GM12878 (cell line): ENCODE data around the gene SLC16A6. TPM values are rescaled to one million over a fixed set of nuclear protein-coding genes. Genes with fewer than 3 reads are reported as not detected.
A peak's percentile ranks its signal among the peaks of the same experiment; 100 is the strongest.

Experiments
- BACH1 ChIP-seq: fragments of 450-650 bp; IDR thresholded peaks from 2 replicates; pipeline ENCODE4 v1.6.1; 2017; ENCODE audit warnings: mild to moderate bottlenecking, borderline replicate concordance
- BCL11A ChIP-seq: IDR thresholded peaks from 2 replicates; pipeline ENCODE4 v1.6.1; 2011; ENCODE audit warnings: low read depth, low read length
- BHLHE40 ChIP-seq, 2 experiments: fragments of 450-650 bp in 1 of 2; IDR thresholded peaks; 2 replicates each; pipeline ENCODE4 v1.6.1; 2011 to 2017; ENCODE audit warnings: low read depth in 2 of 2, borderline replicate concordance in 1 of 2, improper control_type of control experiment in 1 of 2, low read length in 1 of 2, mild to moderate bottlenecking in 1 of 2
- CREM ChIP-seq: IDR thresholded peaks from 2 replicates; pipeline ENCODE4 v1.6.1; 2014; ENCODE audit warnings: antibody characterized with exemption, low read depth
- DPF2 ChIP-seq: fragments of 450-650 bp; IDR thresholded peaks from 2 replicates; pipeline ENCODE4 v1.6.1; 2017; ENCODE audit warnings: mild to moderate bottlenecking
- EP300 ChIP-seq, 2 experiments: fragments of 150-350 bp in 1 of 2; IDR thresholded peaks; 2 replicates each; pipeline ENCODE4 v1.6.1; 2011 to 2012; ENCODE audit warnings: low read depth in 2 of 2, low read length in 2 of 2, borderline replicate concordance in 1 of 2, improper control_type of control experiment in 1 of 2, inconsistent platforms in 1 of 2; ENCODE audit not compliant: control insufficient read depth in 1 of 2
- IKZF1 ChIP-seq: fragments of 450-650 bp; conservative IDR thresholded peaks from 2 replicates; pipeline ENCODE4 v1.6.1; 2017; ENCODE audit warnings: antibody characterized with exemption, mild to moderate bottlenecking
- IRF4 ChIP-seq: IDR thresholded peaks from 2 replicates; pipeline ENCODE4 v1.6.1; 2011; ENCODE audit warnings: low read depth, low read length
- NFIC ChIP-seq: IDR thresholded peaks from 2 replicates; pipeline ENCODE4 v1.6.1; 2012; ENCODE audit warnings: low read depth, mild to moderate bottlenecking, inconsistent platforms, low read length, moderate library complexity
- NR2F1 ChIP-seq: fragments of 450-650 bp; conservative IDR thresholded peaks from 2 replicates; pipeline ENCODE4 v1.6.1; 2017; ENCODE audit warnings: mild to moderate bottlenecking
- PAX5 ChIP-seq: IDR thresholded peaks from 2 replicates; pipeline ENCODE4 v1.6.1; 2011; ENCODE audit warnings: low read depth, low read length, borderline replicate concordance
- POLR2A ChIP-seq: IDR thresholded peaks from 2 replicates; pipeline ENCODE4 v1.6.1; 2011; ENCODE audit warnings: low read depth, mild to moderate bottlenecking, low read length
- POLR2AphosphoS5 ChIP-seq: IDR thresholded peaks from 2 replicates; pipeline ENCODE4 v1.6.1; 2011; ENCODE audit warnings: mild to moderate bottlenecking, low read length, inconsistent platforms
- RAD51 ChIP-seq: fragments of 450-650 bp; IDR thresholded peaks from 2 replicates; pipeline ENCODE4 v1.6.1; 2016; ENCODE audit warnings: moderate library complexity, mild to moderate bottlenecking, inconsistent platforms
- RBBP5 ChIP-seq: fragments of 200-600 bp; sonication (generic); conservative IDR thresholded peaks from 2 replicates; pipeline ENCODE4 v1.6.1; 2016
- SKIL ChIP-seq: fragments of 450-650 bp; IDR thresholded peaks from 2 replicates; pipeline ENCODE4 v1.6.1; 2017; ENCODE audit warnings: mild to moderate bottlenecking, low read depth, inconsistent platforms; ENCODE audit not compliant: poor library complexity, severe bottlenecking
- SMARCA5 ChIP-seq: fragments of 450-650 bp; IDR thresholded peaks from 2 replicates; pipeline ENCODE4 v1.6.1; 2017; ENCODE audit warnings: mild to moderate bottlenecking
- ZBED1 ChIP-seq: IDR thresholded peaks from 2 replicates; pipeline ENCODE4 v1.6.1; 2016; ENCODE audit warnings: borderline replicate concordance
- ZNF687 ChIP-seq: fragments of 450-650 bp; IDR thresholded peaks from 2 replicates; pipeline ENCODE4 v1.6.1; 2017; ENCODE audit warnings: mild to moderate bottlenecking, moderate library complexity
- polyA plus RNA-seq, 11 experiments: library from polyadenylated mRNA; depleted of rRNA in 4 of 11; unstranded in 6 of 11; stranded (reverse) in 5 of 11; fragments of >200 nt; fragmentation: Nextera tagmentation in 4 of 11; fragmentation: Illumina TruSeq in 1 of 11; extraction: Ambion mirVana in 4 of 11; extraction: Trizol in 1 of 11; gene quantifications; 1 replicate in 1 of 11; 2 replicates in 10 of 11; pipeline versions ENCODE4 v1.2.1 to v1.2.3, GENCODE V29; 2011 to 2016; ENCODE audit warnings: inconsistent platforms in 2 of 11, missing spikeins in 2 of 11, low read depth in 1 of 11
- total RNA-seq, 4 experiments: library from RNA; depleted of rRNA in 3 of 4; stranded (reverse); fragments of >200 nt in 3 of 4; fragmentation: Illumina TruSeq in 1 of 4; extraction: Trizol in 1 of 4; gene quantifications; 2 replicates each; pipeline versions ENCODE4 v1.2.1 to v1.2.3, GENCODE V29; 2013 to 2021
- TF ChIP-seq, protein P1 (sequence below): IDR thresholded peaks from 2 replicates; pipeline ENCODE4 v1.6.1; 2012; ENCODE audit warnings: low read length, inconsistent platforms
- TF ChIP-seq, protein P2 (sequence below): fragments of 450-650 bp; IDR thresholded peaks from 2 replicates; pipeline ENCODE4 v1.6.1; 2017; ENCODE audit warnings: low read depth, mild to moderate bottlenecking, moderate library complexity

Gene SLC16A6
- total and polyA plus RNA-seq, 10 of the 15 experiments (the other 5 are each of a cell fraction or from before 2014, with no cell fraction given) = 2.4 to 8.8 (median 6.0) TPM

DNA sequence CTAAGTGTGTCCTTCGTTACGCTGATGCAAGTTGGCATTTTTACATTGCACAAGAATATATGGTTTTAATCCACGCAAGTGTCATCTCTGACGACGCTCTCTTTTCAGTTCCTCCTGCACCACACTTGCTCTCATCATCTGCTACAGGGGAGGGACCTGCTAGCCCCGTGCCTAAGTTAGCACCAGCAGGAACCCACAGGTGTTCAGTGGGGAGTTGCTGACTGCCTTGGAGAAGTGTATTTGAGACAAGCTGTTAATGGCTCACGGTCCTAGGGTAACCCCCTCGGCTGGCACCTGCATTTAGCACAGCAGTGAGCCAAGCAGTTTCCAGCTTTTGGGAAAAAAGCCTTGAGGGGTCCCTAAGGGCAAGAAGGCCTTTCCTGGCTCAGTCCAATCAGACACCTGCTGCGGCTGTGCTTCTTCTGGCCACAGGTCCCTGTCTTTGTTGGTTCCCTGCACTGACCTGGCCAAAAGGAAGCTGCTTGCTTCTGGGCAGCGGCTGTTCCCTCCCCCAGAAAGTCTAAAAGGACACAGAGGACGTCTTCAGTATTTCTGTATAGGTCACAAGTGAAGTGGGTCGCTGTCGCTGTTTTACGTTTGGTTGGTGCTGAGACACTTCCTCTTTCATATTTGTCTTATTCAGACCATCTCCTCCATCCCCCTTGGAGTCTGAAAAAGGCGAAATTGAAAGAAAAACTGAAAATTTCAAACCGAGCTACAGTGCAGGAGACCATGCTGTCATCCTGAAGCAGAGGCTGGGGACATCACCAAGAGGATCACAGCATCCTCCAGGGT, 53.4 kb downstream of the SLC16A6 start (continued):
- TF ChIP-seq IRF4 (0 out of 2 replicates have a peak, but pooled peaks have one; percentile 9), POLR2AphosphoS5 (peak; percentile 81), BACH1 (peak; percentile 56; the same call in 1 of the 2 replicates), SMARCA5 (peak; percentile 81; the same call in 1 of the 2 replicates), NR2F1 (0 out of 2 replicates have a peak, but pooled peaks have one; percentile 53), IKZF1 (0 out of 2 replicates have a peak, but pooled peaks have one; percentile 40), SKIL (peak; percentile 38), EP300 (IDR thresholded peaks at IDR 0.05; ENCODE audit: borderline replicate concordance in 1 of 2, control insufficient read depth in 1 of 2, low read depth in 2 of 2, low read length in 2 of 2) (peak; percentile 86 to 94; a peak in 3 of 4 replicates), CREM (peak; percentile 71), PAX5 (peak; percentile 9; the same call in 1 of the 2 replicates), POLR2A (peak; percentile 42; the same call in 1 of the 2 replicates), ZBED1 (0 out of 2 replicates have a peak, but pooled peaks have one; percentile 13), NFIC (peak; percentile 40; the same call in 1 of the 2 replicates), ZNF687 (peak; percentile 76), DPF2 (peak; percentile 73; the same call in 1 of the 2 replicates), RAD51 (peak; percentile 36; the same call in 1 of the 2 replicates), BHLHE40 (IDR thresholded peaks at IDR 0.05; ENCODE audit: borderline replicate concordance in 1 of 2, low read depth in 2 of 2, low read length in 1 of 2) (peak; percentile 82 to 84; a peak in 3 of 4 replicates), RBBP5 (0 out of 2 replicates have a peak, but pooled peaks have one; percentile 60), BCL11A (0 out of 2 replicates have a peak, but pooled peaks have one; percentile 19)
- TF ChIP-seq, protein P1, sequence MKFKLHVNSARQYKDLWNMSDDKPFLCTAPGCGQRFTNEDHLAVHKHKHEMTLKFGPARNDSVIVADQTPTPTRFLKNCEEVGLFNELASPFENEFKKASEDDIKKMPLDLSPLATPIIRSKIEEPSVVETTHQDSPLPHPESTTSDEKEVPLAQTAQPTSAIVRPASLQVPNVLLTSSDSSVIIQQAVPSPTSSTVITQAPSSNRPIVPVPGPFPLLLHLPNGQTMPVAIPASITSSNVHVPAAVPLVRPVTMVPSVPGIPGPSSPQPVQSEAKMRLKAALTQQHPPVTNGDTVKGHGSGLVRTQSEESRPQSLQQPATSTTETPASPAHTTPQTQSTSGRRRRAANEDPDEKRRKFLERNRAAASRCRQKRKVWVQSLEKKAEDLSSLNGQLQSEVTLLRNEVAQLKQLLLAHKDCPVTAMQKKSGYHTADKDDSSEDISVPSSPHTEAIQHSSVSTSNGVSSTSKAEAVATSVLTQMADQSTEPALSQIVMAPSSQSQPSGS = peak; percentile 36; the same call in 1 of the 2 replicates
- TF ChIP-seq, protein P2, sequence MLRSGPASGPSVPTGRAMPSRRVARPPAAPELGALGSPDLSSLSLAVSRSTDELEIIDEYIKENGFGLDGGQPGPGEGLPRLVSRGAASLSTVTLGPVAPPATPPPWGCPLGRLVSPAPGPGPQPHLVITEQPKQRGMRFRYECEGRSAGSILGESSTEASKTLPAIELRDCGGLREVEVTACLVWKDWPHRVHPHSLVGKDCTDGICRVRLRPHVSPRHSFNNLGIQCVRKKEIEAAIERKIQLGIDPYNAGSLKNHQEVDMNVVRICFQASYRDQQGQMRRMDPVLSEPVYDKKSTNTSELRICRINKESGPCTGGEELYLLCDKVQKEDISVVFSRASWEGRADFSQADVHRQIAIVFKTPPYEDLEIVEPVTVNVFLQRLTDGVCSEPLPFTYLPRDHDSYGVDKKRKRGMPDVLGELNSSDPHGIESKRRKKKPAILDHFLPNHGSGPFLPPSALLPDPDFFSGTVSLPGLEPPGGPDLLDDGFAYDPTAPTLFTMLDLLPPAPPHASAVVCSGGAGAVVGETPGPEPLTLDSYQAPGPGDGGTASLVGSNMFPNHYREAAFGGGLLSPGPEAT = peak; percentile 43; the same call in 1 of the 2 replicates
